MM.1S (cell line): Measurements from ENCODE around the gene CLIC1.

Experiments
- DNase-seq: peaks from one replicate; pipeline ENCODE4 v3.0.0-alpha.2; 2015
- H2AFZ ChIP-seq: fragments of 300-600 bp; sonication (generic); 2 replicates; pipeline ENCODE4 v1.6.0; 2016; ENCODE audit warnings: antibody characterized with exemption, low read length
- H3F3A ChIP-seq: fragments of 300-600 bp; sonication (generic); 2 replicates; pipeline ENCODE4 v1.6.1; 2016; ENCODE audit warnings: mild to moderate bottlenecking, antibody characterized with exemption, low read length, moderate library complexity, mixed read lengths; ENCODE audit not compliant: insufficient read depth
- H3K27ac ChIP-seq: fragments of 300-600 bp; sonication (generic); 2 replicates; pipeline ENCODE4 v1.5.1; 2016; ENCODE audit warnings: mild to moderate bottlenecking, low read length
- H3K27me3 ChIP-seq: fragments of 300-600 bp; sonication (generic); replicated peaks from 2 replicates; pipeline ENCODE4 v1.6.0; 2016; ENCODE audit warnings: low read length; ENCODE audit not compliant: insufficient read depth
- H3K36me3 ChIP-seq: fragments of 300-600 bp; sonication (generic); replicated peaks from 2 replicates; pipeline ENCODE4 v1.6.1; 2016; ENCODE audit warnings: mild to moderate bottlenecking, low read length, mixed read lengths; ENCODE audit not compliant: insufficient read depth
- H3K4me1 ChIP-seq: fragments of 300-600 bp; sonication (generic); 2 replicates; pipeline ENCODE4 v1.6.1; 2016; ENCODE audit warnings: low read length, mixed read lengths
- H3K4me2 ChIP-seq: fragments of 300-600 bp; sonication (generic); 2 replicates; pipeline ENCODE4 v1.6.0; 2016; ENCODE audit warnings: low read depth, low read length
- H3K4me3 ChIP-seq: fragments of 300-600 bp; sonication (generic); 2 replicates; pipeline ENCODE4 v1.5.1; 2016; ENCODE audit warnings: low read length, mixed read lengths
- H3K79me2 ChIP-seq: fragments of 300-600 bp; sonication (generic); 2 replicates; pipeline ENCODE4 v1.6.1; 2016; ENCODE audit warnings: mixed run types, low read length, mixed read lengths
- H3K9ac ChIP-seq: fragments of 300-600 bp; sonication (generic); 2 replicates; pipeline ENCODE4 v1.6.1; 2016; ENCODE audit warnings: low read length, mixed read lengths
- H3K9me2 ChIP-seq: fragments of 300-600 bp; sonication (generic); replicated peaks from 2 replicates; pipeline ENCODE4 v1.6.1; 2016; ENCODE audit warnings: mild to moderate bottlenecking, low read length, mixed read lengths; ENCODE audit not compliant: insufficient read depth
- H3K9me3 ChIP-seq: fragments of 300-600 bp; sonication (generic); replicated peaks from 2 replicates; pipeline ENCODE4 v1.6.1; 2016; ENCODE audit warnings: mild to moderate bottlenecking, low read length, mixed read lengths; ENCODE audit not compliant: insufficient read depth
- H4K20me1 ChIP-seq: fragments of 300-600 bp; sonication (generic); 2 replicates; pipeline ENCODE4 v1.6.1; 2016; ENCODE audit warnings: mild to moderate bottlenecking, low read length, moderate library complexity, mixed read lengths; ENCODE audit not compliant: insufficient read depth
- EZH2 ChIP-seq: fragments of 300-600 bp; sonication (generic); optimal IDR thresholded peaks from 2 replicates; pipeline ENCODE3; 2017; ENCODE audit warnings: low read depth, mild to moderate bottlenecking, antibody characterized with exemption, low read length, mixed read lengths
- EZH2phosphoT487 ChIP-seq: fragments of 300-600 bp; sonication (generic); IDR thresholded peaks from 2 replicates; pipeline ENCODE4 v1.6.1; 2018; ENCODE audit warnings: antibody characterized with exemption, low read length
- TF ChIP-seq, protein P1 (sequence below): fragments of 300-600 bp; sonication (generic); IDR thresholded peaks from 2 replicates; pipeline ENCODE4 v1.5.1; 2016; ENCODE audit warnings: antibody characterized with exemption, low read length, mixed read lengths

Gene CLIC1

DNA sequence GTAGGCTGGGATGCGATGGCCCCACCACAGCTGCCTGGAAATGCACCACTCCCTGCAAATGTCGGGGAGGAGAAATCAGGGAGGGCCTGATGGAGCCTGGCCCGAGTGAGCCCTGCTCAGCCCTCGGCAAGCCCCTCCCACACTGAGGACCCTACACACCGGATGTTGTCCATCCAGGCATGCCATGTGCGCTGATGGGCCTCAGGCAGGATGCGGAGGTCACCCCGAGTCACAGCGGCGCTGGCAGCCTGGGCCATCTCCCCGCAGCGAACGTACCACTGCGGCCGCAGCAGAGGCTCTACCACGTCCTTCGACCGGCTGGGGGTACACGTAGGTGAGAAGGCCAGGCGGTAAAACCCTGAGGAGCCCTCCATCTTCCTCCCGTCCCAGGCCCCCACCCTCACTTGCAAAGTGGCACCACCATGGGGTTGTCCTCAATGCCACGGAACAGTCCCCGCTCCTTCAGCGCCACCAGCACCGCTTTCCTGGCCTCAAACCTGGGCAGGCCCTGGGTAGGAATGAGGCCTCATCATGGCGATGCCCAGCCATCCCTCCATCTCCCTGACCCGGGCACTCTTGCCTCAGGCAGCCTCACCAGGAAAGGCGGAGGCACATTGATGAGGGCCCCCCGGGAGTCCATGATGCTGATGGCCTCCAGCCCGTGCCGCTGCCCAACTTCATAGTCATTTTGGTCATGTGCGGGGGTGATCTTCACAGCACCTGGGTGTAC, 46.0 kb upstream of the CLIC1 start:
- no peak for TF ChIP-seq EZH2phosphoT487
- TF ChIP-seq, protein P1, sequence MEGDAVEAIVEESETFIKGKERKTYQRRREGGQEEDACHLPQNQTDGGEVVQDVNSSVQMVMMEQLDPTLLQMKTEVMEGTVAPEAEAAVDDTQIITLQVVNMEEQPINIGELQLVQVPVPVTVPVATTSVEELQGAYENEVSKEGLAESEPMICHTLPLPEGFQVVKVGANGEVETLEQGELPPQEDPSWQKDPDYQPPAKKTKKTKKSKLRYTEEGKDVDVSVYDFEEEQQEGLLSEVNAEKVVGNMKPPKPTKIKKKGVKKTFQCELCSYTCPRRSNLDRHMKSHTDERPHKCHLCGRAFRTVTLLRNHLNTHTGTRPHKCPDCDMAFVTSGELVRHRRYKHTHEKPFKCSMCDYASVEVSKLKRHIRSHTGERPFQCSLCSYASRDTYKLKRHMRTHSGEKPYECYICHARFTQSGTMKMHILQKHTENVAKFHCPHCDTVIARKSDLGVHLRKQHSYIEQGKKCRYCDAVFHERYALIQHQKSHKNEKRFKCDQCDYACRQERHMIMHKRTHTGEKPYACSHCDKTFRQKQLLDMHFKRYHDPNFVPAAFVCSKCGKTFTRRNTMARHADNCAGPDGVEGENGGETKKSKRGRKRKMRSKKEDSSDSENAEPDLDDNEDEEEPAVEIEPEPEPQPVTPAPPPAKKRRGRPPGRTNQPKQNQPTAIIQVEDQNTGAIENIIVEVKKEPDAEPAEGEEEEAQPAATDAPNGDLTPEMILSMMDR, result no peak
- no peak for TF ChIP-seq EZH2
- no peaks in the 10 kb centered on the region for H3K9me2 ChIP-seq
- H3K4me1 ChIP-seq, result peaks cover 14% of the 10 kb centered on the region
- no peaks in the 10 kb centered on the region for H4K20me1 ChIP-seq
- peaks cover 25% of the 10 kb centered on the region for H3F3A ChIP-seq
- peaks cover 62% of the 10 kb centered on the region for H3K79me2 ChIP-seq
- no peak overlapping the region for H3K4me3 ChIP-seq
- no peaks in the 10 kb centered on the region for H3K27me3 ChIP-seq
- no peak overlapping the region for H3K9ac ChIP-seq
- no peak overlapping the region for H2AFZ ChIP-seq
- no peaks in the 10 kb centered on the region for H3K9me3 ChIP-seq
- H3K36me3 ChIP-seq, result peaks cover 24% of the 10 kb centered on the region
- H3K27ac ChIP-seq, result no peak overlapping the region
- no peak for DNase-seq
- no peak overlapping the region for H3K4me2 ChIP-seq

DNA sequence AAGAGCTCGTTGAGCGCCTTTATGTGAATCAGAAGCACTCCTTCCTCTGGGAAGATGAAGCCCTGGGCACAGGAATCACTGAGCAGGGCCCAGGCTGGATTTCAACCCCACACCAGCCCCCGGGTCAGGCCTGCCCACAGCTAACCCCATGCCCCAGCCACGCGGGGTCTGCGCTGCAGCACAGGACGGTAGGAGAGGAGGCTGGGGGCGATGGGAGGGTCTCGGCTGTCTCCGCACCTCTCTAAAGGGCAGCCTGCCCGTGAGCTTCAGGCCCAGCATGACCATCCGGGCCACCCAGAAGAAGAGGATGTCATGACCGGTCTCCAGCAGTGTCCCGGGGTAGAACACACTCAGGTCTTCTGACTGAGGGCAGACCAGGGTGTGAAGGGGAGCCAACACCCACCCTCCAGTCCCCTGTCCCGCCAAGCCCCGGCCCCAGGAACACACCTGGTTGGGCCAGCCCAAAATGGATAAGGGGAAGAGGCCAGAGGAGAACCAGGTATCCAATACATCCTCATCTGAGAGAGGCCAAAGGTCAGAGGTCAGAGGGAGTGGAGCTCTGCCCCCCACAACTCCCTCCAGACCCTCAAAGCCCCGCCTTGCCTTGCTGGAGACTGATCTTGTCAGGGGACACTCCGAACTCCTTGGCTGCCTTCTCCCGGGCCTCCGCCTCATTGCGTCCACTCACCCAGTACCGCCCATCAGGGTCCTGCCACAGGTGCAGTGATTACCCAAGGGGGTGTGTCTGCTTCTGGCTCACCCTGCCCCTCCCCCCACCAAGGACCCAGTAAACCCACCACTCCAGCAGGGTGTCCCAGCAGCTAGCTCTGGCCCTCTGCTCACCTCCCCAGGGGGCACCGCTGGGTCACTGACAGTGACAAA, 45.2 kb upstream of the CLIC1 start:
- Histone ChIP-seq H3K9me3 (no peaks in the 10 kb centered on the region), H3K9me2 (no peaks in the 10 kb centered on the region), H3K36me3 (peaks cover 24% of the 10 kb centered on the region), H2AFZ (no peak overlapping the region), H3K27me3 (no peaks in the 10 kb centered on the region), H4K20me1 (no peaks in the 10 kb centered on the region), H3K27ac (no peak overlapping the region), H3K4me1 (peaks cover 19% of the 10 kb centered on the region), H3K9ac (no peak overlapping the region), H3K79me2 (peaks cover 57% of the 10 kb centered on the region), H3F3A (peaks cover 33% of the 10 kb centered on the region), H3K4me2 (no peak overlapping the region), H3K4me3 (no peak overlapping the region)
- TF ChIP-seq EZH2 (no peak), EZH2phosphoT487 (no peak)
- TF ChIP-seq, protein P1, result no peak
- no peak for DNase-seq

DNA sequence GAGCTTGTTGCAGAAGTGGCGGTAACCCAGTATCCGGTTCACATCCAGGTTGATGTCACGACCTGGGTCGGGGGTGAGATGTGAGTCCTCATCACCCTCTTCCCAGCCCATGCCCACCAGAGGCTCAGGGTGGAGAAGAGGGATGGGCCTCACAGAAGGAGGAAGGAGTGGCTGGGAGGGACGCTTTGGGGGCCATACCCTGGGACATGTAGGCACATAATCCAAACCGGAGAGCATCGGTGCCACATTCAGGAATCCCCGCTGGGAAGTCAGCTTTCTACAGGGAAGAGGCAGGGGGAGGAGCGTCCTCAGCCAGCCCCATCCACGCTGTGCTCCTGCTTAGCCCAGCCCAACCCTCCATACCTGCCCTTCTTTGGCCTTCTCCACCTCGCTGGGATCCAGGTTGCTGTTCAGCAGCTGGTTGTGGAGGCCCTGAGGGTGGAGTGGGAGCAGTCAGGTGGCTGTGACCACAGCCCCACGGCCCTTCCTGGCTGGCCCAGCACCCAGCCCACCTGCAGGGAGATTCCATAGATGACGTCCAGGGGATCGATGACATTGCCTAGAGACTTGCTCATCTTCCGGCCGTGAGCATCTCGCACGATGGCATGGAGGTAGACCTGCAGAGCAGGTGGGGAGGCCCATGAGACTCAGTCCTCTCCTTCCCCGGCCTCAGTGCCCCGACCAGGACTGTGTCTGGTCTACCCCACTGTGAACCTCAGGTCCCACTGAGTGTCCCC, 44.3 kb upstream of the CLIC1 start:
- peaks cover 33% of the 10 kb centered on the region for H3F3A ChIP-seq
- H3K27me3 ChIP-seq, result no peaks in the 10 kb centered on the region
- H3K9ac ChIP-seq, result no peak overlapping the region
- H3K36me3 ChIP-seq, result peaks cover 24% of the 10 kb centered on the region
- no peak overlapping the region for H3K27ac ChIP-seq
- peaks cover 27% of the 10 kb centered on the region for H3K4me1 ChIP-seq
- no peak overlapping the region for H3K4me3 ChIP-seq
- no peak overlapping the region for H2AFZ ChIP-seq
- no peak overlapping the region for H3K4me2 ChIP-seq
- H3K79me2 ChIP-seq, result peaks cover 58% of the 10 kb centered on the region
- TF ChIP-seq, protein P1, result no peak
- TF ChIP-seq EZH2, result no peak
- TF ChIP-seq EZH2phosphoT487, result no peak
- no peaks in the 10 kb centered on the region for H3K9me3 ChIP-seq
- no peak for DNase-seq
- H4K20me1 ChIP-seq, result no peaks in the 10 kb centered on the region
- no peaks in the 10 kb centered on the region for H3K9me2 ChIP-seq
